ENCODE measurements around the gene IL1RN. TPM values are rescaled to one million over a fixed set of nuclear protein-coding genes. Genes with fewer than 3 reads are reported as not detected.
A peak's percentile ranks its signal among the peaks of the same experiment; 100 is the strongest.

Gene IL1RN
- total and polyA plus RNA-seq, 8 donors, result 0.37 to 3.1 (median 1.4) TPM; not detected in 1

GRCh38 chr2:113103277-113103676 lies 24.1 kb upstream of the IL1RN start:
- no peaks in the 10 kb centered on the region for H3K36me3 ChIP-seq
- no peaks in the 10 kb centered on the region for H3K4me1 ChIP-seq
- H3K27ac ChIP-seq, result no peak overlapping the region
- no peaks in the 10 kb centered on the region for H3K27me3 ChIP-seq
- intact Hi-C loops (cut with DNase I), result no loop called here
- TF ChIP-seq, protein P1, sequence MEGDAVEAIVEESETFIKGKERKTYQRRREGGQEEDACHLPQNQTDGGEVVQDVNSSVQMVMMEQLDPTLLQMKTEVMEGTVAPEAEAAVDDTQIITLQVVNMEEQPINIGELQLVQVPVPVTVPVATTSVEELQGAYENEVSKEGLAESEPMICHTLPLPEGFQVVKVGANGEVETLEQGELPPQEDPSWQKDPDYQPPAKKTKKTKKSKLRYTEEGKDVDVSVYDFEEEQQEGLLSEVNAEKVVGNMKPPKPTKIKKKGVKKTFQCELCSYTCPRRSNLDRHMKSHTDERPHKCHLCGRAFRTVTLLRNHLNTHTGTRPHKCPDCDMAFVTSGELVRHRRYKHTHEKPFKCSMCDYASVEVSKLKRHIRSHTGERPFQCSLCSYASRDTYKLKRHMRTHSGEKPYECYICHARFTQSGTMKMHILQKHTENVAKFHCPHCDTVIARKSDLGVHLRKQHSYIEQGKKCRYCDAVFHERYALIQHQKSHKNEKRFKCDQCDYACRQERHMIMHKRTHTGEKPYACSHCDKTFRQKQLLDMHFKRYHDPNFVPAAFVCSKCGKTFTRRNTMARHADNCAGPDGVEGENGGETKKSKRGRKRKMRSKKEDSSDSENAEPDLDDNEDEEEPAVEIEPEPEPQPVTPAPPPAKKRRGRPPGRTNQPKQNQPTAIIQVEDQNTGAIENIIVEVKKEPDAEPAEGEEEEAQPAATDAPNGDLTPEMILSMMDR (IDR thresholded peaks at IDR 0.05), result no peak
- FAIRE-seq (no peak), DNase-seq (no peak), ATAC-seq (no peak)
- H3K9me3 ChIP-seq, result no peaks in the 10 kb centered on the region
- H3K4me3 ChIP-seq, result no peak overlapping the region
- 79 to 89% methylated on average over 4 of the region's 4 CpGs for WGBS, 2 donors

- no peak overlapping the region for H3K4me3 ChIP-seq
- DNase-seq, result no peak
- H3K9me3 ChIP-seq, result no peaks in the 10 kb centered on the region
- TF ChIP-seq, protein P1 (IDR thresholded peaks at IDR 0.05), result no peak
- H3K4me1 ChIP-seq, result no peaks in the 10 kb centered on the region
- no peaks in the 10 kb centered on the region for H3K27me3 ChIP-seq
- FAIRE-seq, result no peak
- no peak for ATAC-seq
- intact Hi-C loops (cut with DNase I), result no loop called here
- no peak overlapping the region for H3K27ac ChIP-seq
- WGBS, 2 donors, result 59 to 74% methylated on average over 3 of the region's 3 CpGs
- no peaks in the 10 kb centered on the region for H3K36me3 ChIP-seq
These were observed 23.3 kb upstream of the IL1RN start for GRCh38 chr2:113104054-113104611.

DNA sequence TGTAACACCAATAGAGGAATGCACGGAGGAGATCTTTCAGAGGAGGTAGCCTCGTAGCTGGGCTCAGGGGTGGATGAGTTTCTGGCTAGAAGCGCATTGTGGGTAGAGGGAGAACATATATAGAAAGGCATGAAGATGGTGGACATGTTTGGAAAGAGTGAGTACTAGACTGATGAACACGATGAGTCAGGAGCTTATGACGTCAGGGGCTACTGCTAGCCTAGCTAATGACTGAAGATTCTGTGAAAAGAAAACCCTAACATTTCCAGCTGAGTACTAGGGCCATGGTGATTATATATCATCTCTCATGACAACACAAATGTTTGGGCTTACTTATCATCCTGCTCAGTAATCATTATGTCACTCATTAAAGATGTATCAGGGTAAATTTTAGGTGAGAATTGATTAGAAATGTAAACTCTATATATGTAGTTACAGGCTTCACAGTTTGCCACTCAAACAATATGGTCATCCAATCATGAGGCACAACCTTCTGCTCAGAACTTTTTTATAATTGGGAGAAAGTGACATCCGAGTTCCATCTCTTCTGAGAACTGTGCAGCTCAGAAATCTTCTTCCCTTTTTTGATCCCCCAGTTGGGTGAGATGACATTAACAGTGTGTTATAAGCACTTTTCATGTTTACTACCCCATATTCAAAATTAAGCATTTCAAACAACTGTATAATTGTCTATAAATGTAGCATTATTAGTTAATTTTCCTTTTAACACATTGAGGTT lies 22.2 kb upstream of the IL1RN start:
- 65 to 67% methylated on average over 6 of the region's 6 CpGs for WGBS, 2 donors
- no peak for ATAC-seq
- no peak for FAIRE-seq
- no peak for DNase-seq
- Histone ChIP-seq H3K27ac (no peak overlapping the region), H3K27me3 (no peaks in the 10 kb centered on the region), H3K36me3 (no peaks in the 10 kb centered on the region), H3K4me3 (no peak overlapping the region), H3K4me1 (no peaks in the 10 kb centered on the region), H3K9me3 (no peaks in the 10 kb centered on the region)
- intact Hi-C loops (cut with DNase I), result no loop called here
- TF ChIP-seq, protein P1 (IDR thresholded peaks at IDR 0.05), result no peak

DNA sequence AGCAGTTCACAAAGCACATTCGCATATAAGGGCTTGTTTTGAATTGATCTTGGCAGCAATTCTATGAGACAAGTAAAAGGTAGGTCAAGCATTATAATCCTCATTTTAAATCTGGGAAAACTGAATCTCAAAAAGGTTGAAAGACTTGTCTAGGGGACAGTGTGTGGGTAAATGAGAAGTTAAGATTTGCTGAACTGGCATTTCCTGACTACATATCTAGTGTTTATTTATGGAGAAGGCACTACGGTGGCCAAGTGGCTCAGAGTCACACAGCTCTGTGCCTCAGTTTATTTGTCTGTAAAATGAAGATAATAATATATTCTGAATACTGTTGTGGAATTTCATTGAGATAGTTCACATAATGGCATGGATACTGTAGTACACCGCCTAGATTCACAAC lies 16.3 kb upstream of the IL1RN start:
- H3K27ac ChIP-seq, result no peak overlapping the region
- H3K4me1 ChIP-seq, result no peaks in the 10 kb centered on the region
- no peak overlapping the region for H3K4me3 ChIP-seq
- no peaks in the 10 kb centered on the region for H3K36me3 ChIP-seq
- DNase-seq (no peak), FAIRE-seq (no peak), ATAC-seq (peak in 1 of 4 donors; percentile 48)
- intact Hi-C loops (cut with DNase I), result no loop called here
- no peaks in the 10 kb centered on the region for H3K27me3 ChIP-seq
- TF ChIP-seq, protein P1 (IDR thresholded peaks at IDR 0.05), result no peak
- 69 to 70% methylated on average over 3 of the region's 3 CpGs for WGBS, 2 donors
- no peaks in the 10 kb centered on the region for H3K9me3 ChIP-seq

GRCh38 chr2:113111823-113112287 lies 15.5 kb upstream of the IL1RN start:
- no peak for DNase-seq
- no peak for FAIRE-seq
- H3K36me3 ChIP-seq, result no peaks in the 10 kb centered on the region
- WGBS, 2 donors, result 73 to 79% methylated on average over 6 of the region's 6 CpGs
- H3K4me3 ChIP-seq, result no peak overlapping the region
- no peaks in the 10 kb centered on the region for H3K27me3 ChIP-seq
- H3K4me1 ChIP-seq, result no peaks in the 10 kb centered on the region
- H3K9me3 ChIP-seq, result no peaks in the 10 kb centered on the region
- intact Hi-C loops (cut with DNase I), result no loop called here
- TF ChIP-seq, protein P1 (IDR thresholded peaks at IDR 0.05), result no peak
- peak in 2 of 4 donors; percentile 44 to 54 for ATAC-seq
- no peak overlapping the region for H3K27ac ChIP-seq
